ENCODE measurements around the gene URAD.
"Not testable (repeated sequence)": the region's sequence is repeated elsewhere in the genome, so short reads cannot be mapped to it uniquely, and the experiment has no call there.

URAD gene

GRCh38 chr13:27970382-27971235 lies 17.9 kb downstream of the URAD start:
- no peak for DNase-seq (ENCODE audit: low spot score)

DNA sequence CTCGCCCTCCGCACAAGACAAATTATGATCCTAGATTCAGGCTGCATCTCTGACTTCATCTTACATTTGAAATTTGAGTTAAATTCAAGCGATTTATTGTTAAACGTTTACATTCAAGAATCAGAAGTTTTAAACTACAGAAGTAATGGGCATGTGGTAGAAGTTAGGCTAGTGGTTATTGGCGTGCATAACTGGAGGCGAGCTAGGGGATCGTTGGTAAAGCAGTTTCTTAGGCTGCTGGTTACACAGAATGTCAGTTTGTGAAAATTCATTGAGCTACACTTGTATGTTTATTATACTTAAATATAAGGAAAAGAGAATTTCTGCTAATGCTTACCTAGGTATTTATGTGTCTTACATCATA lies 18.6 kb downstream of the URAD start:
- DNase-seq (ENCODE audit: low spot score): no peak

GRCh38 chr13:27969082-27969865 lies 19.2 kb downstream of the URAD start, which contains the start of gene CDX2:
Gene CDX2, minus strand, starts transcription at chr13:27969315. Its CDS starts 309 bp downstream, at chr13:27969006.
- no peak for DNase-seq (ENCODE audit: low spot score)

DNA sequence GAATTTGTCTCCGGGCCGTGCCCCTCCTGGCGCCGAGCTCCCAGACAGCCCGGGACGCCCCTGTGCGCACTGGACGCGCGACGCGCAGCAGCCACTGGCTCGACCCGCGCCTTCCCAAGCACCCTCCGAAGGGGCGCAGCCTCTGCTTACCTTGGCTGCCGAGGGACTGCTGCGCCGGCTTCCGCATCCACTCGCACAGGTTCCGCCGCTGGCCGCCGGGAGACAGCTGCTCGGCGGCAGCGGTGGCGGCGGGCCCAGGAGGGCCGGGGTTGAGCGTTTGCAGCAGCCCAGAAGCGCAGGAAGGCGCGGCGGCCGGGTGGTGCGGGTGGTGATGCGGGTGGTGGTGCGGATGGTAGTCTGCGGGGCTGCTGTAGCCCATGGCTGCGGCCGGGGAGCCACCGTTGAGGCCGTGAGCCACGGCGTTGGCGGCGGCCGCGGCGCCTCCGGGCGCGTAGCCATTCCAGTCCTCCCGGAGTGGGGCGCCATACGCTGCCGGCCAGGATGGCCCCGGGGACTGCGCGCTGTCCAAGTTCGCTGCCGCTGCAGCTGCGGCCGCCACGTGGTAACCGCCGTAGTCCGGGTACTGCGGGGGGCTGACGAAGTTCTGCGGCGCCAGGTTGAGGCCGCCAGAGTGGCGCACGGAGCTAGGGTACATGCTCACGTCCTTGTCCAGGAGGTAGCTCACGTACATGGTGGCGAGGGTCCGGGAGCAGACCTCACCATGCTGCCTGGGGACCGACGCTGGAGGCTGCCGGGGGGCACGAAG lies 20.0 kb downstream of the URAD start:
- DNase-seq (ENCODE audit: low spot score): no peak

DNA sequence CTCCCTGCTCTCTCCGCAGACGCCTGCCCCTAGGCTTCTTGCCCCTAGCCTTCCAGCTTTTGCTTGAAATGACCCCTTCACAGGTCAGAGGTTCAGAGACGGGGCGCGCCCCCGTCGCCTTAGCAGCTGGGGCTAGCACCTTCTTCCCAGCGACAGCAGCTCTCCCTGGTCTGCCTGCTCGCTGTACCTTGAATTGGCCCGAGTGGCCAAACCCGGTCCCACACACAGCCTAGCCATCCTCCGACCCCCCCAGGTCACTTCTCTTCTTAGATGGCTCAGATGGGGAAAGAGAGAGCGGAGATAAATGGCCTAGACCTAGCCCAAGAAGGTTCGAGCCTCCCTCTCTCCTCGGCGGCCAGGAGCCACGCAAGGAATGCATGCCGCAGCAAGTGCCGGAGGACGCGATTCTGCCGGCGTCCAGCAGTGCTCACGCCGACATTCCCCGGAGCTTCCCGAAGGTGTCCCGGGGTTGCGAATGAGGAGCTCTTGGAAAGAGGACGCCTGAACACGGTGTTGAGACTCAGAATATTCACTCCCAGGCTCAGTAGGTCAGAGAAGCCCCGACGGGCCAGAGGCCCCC lies 20.7 kb downstream of the URAD start:
- no peak for DNase-seq (ENCODE audit: low spot score)

GRCh38 chr13:27967203-27967735 lies 21.2 kb downstream of the URAD start:
- no peak for DNase-seq (ENCODE audit: low spot score)

- no peak for DNase-seq (ENCODE audit: low spot score)
These were observed 21.8 kb downstream of the URAD start for GRCh38 chr13:27966641-27967202.

DNA sequence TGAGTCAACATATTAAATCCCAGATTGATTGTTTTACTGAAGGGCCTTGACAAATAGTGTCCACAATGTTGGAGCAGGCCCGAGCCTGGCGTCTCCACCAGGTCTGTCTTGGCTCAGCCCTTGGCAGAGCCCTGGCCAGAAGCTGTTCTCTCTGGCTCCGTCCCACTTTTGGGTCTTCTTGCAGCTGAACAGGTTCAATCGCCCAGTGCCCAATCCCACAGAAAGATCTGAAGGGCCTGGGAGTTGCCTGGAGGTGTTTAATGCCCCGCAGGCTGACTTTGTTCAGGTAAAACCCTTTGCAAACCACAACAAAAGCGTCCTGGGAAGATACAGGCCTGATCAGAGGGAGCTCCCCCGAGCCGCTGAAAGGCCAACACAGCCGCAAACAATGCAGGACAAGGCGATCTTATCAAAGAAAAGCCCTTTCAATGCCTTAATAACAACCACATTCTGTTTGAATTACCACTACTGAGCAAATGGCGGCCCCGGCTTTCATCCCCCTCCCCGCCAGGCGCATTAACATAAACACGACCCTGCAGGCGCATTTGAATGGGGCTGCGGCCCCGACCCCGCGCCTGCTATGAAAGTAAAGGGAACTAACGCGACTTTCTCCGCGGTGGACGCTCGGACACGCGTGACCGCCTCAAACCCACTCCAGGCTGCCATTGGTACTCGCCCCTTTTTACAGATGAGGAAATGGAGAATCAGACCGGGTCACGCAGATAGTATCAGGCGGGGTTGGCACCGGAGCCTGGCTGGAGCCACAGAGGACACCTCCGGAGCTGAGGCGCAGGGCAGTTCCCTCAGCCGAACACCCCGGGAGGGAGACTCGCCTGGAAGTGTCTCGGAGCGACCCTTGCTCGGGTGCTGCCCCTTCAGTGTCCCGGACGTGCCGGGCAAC lies 22.5 kb downstream of the URAD start:
- no peak for DNase-seq (ENCODE audit: low spot score)

- no peak for DNase-seq (ENCODE audit: low spot score)
These were observed 23.2 kb downstream of the URAD start for GRCh38 chr13:27965343-27965739.

DNA sequence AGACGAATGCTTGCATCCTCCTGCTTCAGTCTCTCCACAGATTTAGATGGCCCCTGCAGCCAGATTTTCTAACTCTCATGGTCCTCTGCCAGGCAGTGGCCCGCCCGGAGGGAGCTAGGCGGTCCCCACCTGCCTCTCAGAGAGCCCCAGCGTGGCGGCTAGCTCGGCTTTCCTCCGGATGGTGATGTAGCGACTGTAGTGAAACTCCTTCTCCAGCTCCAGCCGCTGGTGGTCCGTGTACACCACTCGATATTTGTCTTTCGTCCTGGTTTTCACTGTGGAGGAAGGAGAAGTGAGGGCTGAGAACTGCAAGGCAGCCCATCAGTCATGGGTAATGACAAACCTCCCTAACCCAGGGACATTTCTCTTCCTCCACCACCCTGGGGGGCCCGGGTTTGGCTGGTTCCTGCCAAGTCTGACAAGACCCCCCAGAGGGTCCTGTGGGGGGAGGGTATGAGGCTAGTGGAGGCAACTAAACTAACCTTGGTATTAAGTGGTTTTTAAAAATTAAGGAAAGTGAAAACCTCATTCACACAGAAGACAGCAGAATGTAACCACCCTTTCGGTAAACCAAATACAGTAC lies 23.7 kb downstream of the URAD start:
- DNase-seq (ENCODE audit: low spot score): no peak

GRCh38 chr13:27964206-27964605 lies 24.3 kb downstream of the URAD start:
- DNase-seq (ENCODE audit: low spot score): not testable (repeated sequence)

DNA sequence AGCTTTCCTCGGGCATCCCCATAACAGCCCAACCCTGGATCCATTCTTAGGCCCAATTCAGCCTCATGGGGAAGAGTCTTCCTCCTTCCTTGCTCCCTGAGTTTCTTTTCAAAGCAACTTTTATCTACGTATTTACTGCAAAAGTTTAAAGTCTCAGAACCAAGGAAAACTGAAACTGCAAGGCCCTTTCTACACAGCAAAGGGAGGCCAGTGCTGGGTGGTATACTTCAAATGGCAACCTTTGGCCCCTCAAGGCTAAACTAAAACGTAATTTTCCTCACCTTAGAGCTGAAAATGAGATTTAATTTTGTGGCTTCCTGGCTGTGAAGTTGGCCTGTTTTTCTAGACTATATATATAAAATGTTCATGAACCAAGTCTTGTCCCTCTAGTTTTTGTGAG lies 25.0 kb downstream of the URAD start:
- DNase-seq (ENCODE audit: low spot score): no peak

GRCh38 chr13:27962982-27963381 lies 25.5 kb downstream of the URAD start:
- DNase-seq (ENCODE audit: low spot score): no peak

DNA sequence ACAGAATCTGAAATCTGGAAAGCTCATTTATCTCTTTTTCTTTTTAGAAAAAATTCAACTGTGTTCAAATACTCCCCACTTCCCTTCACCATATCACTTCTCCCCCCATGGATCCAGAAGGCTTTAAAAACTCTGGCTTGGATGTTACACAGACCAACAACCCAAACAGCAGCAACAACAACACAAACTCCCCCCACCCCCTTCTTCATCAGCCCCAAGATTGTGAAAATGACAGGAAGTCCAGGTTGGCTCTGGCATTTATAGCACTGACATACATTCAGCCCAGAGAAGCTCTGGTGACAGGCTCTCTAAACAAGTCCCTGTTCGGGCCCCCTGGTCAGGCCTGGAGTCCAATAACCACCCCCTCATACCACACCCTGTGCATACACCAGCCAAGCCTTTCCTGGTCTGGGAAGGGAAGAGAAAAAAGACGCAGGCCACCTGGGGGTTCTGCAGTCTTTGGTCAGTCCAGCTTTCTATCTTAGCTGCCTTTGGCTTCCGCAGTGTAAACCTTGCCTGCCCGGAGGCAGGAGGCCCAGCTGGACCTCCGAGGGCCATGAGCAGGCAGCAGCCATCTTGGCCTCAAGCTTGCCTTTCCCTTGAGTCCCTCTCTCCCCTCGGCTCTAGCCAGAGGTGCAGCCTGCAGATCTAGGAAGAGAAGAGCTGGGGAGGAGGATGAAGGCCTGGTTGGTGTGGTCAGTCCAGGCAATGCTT lies 26.2 kb downstream of the URAD start:
- no peak for DNase-seq (ENCODE audit: low spot score)

DNA sequence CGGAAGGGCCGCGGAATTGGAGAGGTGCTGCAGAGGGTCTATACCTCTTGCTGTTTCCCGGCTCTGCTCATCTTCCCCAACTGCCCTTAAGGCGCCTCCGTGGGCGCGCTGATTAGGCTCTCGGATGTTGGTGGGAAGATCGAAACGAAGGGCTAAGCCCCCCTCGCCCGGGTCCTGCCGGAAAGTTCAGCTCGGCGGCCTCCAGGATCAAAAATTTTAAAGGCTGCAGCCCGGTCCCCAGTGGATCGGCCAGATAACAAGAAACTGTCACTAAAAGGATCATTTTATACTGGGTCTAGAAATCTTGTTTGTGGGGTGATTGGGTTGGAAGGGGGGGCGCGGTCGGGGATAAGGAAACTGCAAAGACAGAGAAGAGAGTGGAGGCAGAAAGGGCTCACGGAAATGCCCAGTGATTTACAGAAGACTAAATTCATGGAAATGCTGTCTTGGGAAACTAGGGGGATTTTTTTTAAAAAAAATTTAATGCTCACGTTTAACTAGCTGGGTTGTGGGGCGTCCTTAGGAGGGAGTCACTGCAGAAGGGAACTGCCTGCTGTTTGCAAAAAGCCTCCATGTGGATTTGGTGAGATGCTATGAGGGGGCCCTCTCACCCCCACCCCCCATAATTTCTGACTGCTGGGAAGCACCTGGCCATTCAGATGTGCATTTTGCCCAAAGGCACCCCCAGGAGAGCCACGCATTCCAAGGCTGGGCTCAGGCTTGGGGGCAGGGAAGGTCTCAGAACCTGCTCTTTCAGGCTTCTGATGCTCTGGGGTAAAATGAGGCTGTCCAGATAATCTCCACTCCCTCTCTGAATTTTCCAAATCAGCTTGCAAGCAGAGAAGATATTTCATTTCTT lies 27.0 kb downstream of the URAD start:
- no peak for DNase-seq (ENCODE audit: low spot score)

- DNase-seq (ENCODE audit: low spot score): no peak
These were observed 27.9 kb downstream of the URAD start for GRCh38 chr13:27960362-27961226.

- no peak for DNase-seq (ENCODE audit: low spot score)
These were observed 28.5 kb downstream of the URAD start for GRCh38 chr13:27959976-27960361.
